Gastrocnemius medialis (tissue), 4 donors: ENCODE measurements around the gene TP53AIP1.

ENCODE experiments used
- CTCF ChIP-seq, 5 experiments: fragments of 450-650 bp in 3 of 5; fragments of 200-600 bp in 2 of 5; sonication (generic) in 2 of 5; IDR thresholded peaks in 4 of 5; conservative IDR thresholded peaks in 1 of 5; 1 replicate in 4 of 5; 2 replicates in 1 of 5; pipeline ENCODE4 v1.5.1; 2016 to 2019; ENCODE audit warnings: antibody characterized with exemption in 5 of 5, mild to moderate bottlenecking in 3 of 5, moderate library complexity in 3 of 5
- POLR2A ChIP-seq, 2 donors: fragments of 450-650 bp; IDR thresholded peaks; one replicate each; pipeline ENCODE4 v1.6.1; 2017; ENCODE audit warnings: antibody characterized with exemption in 2 of 2, mild to moderate bottlenecking in 2 of 2, moderate library complexity in 2 of 2

- no peak for TF ChIP-seq CTCF (IDR thresholded peaks at IDR 0.05 in 4 of 5, conservative IDR thresholded peaks at IDR 0.05 in 1 of 5)
- no peak for TF ChIP-seq POLR2A (IDR thresholded peaks at IDR 0.05)
Measured at GRCh38 chr11:128894286-128894681, 48.4 kb downstream of the TP53AIP1 start.
